Measurements from ENCODE around the gene ROCK1.

The ROCK1 gene

DNA sequence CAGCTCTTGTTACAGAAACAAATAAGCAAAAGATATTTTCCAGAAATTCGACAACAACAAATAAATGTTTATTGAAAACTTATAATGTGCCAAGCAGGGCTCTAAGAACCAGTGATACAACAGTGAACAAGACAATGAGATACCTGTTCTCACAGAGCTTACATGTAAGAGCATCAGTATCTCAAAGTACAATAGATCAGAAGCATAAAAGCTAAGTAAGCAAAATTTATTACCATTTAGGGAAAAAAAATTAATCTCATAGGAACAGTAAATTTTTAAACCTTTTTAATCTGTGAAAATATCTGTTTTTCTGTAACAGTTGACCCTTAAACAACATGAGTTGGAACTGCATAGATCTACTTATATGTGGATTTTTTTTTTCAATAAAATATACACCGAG lies 20.9 kb downstream of the ROCK1 start:
- TF ChIP-seq, protein P1, sequence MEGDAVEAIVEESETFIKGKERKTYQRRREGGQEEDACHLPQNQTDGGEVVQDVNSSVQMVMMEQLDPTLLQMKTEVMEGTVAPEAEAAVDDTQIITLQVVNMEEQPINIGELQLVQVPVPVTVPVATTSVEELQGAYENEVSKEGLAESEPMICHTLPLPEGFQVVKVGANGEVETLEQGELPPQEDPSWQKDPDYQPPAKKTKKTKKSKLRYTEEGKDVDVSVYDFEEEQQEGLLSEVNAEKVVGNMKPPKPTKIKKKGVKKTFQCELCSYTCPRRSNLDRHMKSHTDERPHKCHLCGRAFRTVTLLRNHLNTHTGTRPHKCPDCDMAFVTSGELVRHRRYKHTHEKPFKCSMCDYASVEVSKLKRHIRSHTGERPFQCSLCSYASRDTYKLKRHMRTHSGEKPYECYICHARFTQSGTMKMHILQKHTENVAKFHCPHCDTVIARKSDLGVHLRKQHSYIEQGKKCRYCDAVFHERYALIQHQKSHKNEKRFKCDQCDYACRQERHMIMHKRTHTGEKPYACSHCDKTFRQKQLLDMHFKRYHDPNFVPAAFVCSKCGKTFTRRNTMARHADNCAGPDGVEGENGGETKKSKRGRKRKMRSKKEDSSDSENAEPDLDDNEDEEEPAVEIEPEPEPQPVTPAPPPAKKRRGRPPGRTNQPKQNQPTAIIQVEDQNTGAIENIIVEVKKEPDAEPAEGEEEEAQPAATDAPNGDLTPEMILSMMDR (IDR thresholded peaks at IDR 0.05; ENCODE audit: control insufficient read depth, insufficient read depth, low read depth, low read length, missing control alignments) = no peak
- no peak overlapping the region for H3K4me3 ChIP-seq (ENCODE audit: control insufficient read depth, low read depth, low read length)
- no peak for DNase-seq (ENCODE audit: low read depth)

DNA sequence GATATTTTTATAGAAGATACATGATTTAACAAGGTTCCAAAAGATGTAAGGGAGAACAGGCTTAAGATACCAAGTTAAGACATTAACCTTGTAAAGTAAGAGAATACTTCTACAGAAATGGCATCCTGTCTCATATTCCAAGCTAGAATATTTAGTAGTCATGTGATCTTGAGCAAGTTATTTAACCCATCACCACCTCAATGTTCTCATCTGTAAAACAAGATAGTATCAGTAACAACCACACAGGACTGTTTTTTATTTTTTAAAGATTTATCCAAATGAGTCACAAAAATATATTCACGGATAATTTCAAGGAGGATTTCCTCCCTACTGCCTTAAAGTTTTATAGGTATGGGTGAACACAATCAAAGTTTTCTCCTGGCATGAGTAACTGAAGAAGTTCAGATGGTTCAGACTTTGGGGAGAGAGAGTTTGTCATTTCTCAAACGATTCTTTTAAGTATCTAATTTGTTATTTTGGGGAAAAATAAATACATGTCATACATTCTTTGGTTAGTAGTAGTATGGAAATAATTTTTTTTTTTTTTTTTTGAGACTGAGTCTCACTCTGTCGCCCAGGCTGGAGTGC lies 25.9 kb downstream of the ROCK1 start:
- no peak overlapping the region for H3K4me3 ChIP-seq (ENCODE audit: control insufficient read depth, low read depth, low read length)
- DNase-seq (ENCODE audit: low read depth) = no peak
- TF ChIP-seq, protein P1 (IDR thresholded peaks at IDR 0.05; ENCODE audit: control insufficient read depth, insufficient read depth, low read depth, low read length, missing control alignments) = no peak

DNA sequence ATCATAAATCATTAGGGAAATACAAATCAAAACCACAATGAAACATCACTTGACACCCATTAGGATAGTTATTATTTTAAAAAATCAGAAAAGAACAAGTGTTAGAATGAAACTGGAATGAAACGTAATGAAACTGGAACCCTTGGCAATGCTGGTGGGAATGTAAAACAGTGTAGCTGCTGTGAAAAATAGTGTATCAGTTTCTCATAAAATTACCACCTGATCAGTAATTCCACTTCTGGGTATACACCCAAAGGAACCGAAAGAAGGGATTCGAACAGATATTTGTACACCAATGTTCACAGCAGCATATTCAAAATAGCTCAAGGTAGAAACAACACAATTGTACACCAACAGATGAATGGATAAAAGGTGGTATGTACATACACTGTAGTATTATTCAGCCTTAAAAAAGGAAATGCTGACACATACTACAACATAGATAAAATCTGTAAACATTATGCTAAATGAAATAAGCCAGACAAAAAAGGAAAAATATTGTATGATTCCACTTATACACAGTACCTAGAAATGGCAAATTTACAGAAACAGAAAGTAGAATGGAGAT lies 27.0 kb downstream of the ROCK1 start:
- DNase-seq (ENCODE audit: low read depth) = no peak

DNA sequence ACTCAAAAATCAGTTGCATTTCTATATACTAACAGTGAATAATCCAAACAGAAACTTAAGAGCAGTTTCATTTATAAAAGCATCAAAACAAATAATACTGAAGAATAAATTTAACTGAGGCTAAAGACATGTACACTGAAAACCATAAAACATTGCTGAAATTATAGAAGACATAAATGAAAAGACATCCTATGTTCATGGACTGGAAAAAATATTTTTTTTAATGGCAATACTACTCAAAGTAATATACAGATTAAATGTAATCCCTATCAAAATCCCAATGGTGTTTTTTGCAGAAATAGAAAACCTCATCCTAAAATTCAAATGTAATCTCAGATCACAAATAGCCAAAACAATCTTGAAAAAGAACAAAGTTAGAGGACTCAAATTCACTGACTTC lies 28.6 kb downstream of the ROCK1 start:
- no peak overlapping the region for H3K4me3 ChIP-seq (ENCODE audit: control insufficient read depth, low read depth, low read length)
- no peak for DNase-seq (ENCODE audit: low read depth)
- TF ChIP-seq, protein P1 (IDR thresholded peaks at IDR 0.05; ENCODE audit: control insufficient read depth, insufficient read depth, low read depth, low read length, missing control alignments) = no peak

More for the DNA sequence above, 27.0 kb downstream of the ROCK1 start:
- TF ChIP-seq, protein P1 (IDR thresholded peaks at IDR 0.05; ENCODE audit: control insufficient read depth, insufficient read depth, low read depth, low read length, missing control alignments) = no peak
- H3K4me3 ChIP-seq (ENCODE audit: control insufficient read depth, low read depth, low read length) = no peak overlapping the region

DNA sequence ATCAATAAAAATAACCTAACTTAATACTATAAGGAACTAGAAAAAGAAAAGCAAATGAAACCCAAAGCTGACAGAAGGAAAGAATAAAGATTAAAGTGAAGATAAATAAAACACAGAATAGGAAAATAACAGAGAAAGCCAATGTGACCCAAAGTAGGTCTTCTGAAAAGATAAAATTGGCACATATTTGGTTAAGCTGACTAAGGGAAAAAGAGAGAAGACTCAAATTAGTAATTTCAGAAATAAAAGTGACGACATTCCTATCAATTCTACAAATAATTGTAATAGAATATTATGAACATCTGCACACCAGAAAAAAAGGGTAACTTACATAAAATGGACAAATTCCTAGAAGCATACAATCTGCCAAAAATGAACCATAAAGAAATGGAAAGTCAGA lies 30.2 kb downstream of the ROCK1 start:
- DNase-seq (ENCODE audit: low read depth) = no peak
- H3K4me3 ChIP-seq (ENCODE audit: control insufficient read depth, low read depth, low read length) = no peak overlapping the region
- TF ChIP-seq, protein P1 (IDR thresholded peaks at IDR 0.05; ENCODE audit: control insufficient read depth, insufficient read depth, low read depth, low read length, missing control alignments) = no peak

DNA sequence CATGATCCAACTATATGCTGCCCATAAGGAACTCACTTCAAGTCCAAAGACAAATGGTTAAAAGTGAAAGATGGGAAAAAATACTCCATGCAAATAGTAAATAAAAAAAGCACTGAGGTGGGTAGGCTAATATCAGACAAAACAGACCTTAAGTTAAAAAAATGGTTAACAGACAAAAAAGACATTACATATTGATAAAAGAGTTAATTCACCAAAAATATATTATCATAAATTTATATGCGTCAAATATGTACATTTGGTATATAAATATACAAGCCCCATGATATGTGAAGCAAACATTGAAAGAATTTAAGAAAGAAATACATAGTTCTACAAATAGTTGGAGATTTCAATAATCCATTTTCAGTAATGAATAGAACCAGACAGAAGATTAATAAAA lies 31.0 kb downstream of the ROCK1 start:
- DNase-seq (ENCODE audit: low read depth) = no peak
- H3K4me3 ChIP-seq (ENCODE audit: control insufficient read depth, low read depth, low read length) = no peak overlapping the region
- TF ChIP-seq, protein P1 (IDR thresholded peaks at IDR 0.05; ENCODE audit: control insufficient read depth, insufficient read depth, low read depth, low read length, missing control alignments) = no peak
